Stimulated activated CD4-positive, alpha-beta T cell treated with anti-CD3 and anti-CD28 coated beads, TNF-alpha, amount 100 ng/mL, for 24 hours (primary cell): Measurements from ENCODE around the gene SMAD3.
"Not testable (repeated sequence)": the region's sequence is repeated elsewhere in the genome, so short reads cannot be mapped to it uniquely, and the experiment has no call there.

Source experiments
- DNase-seq, 3 experiments: peaks; one replicate each; pipeline ENCODE4 v3.0.0-alpha.2; 2020; ENCODE audit warnings: low read depth in 3 of 3

Gene SMAD3

GRCh38 chr15:67063689-67064606 is 1.5 kb upstream of the SMAD3 start:
- DNase-seq, result no peak

GRCh38 chr15:67064607-67065530 is 533 bp upstream of the SMAD3 start:
- DNase-seq, result no peak

- no peak for DNase-seq
Observed at GRCh38 chr15:67066041-67066958, 898 bp downstream of the SMAD3 start.

GRCh38 chr15:67066959-67067853 is 1.8 kb downstream of the SMAD3 start:
- DNase-seq, result no peak

GRCh38 chr15:67067930-67068551 is 2.6 kb downstream of the SMAD3 start:
- DNase-seq, result no peak

- no peak for DNase-seq
Observed at GRCh38 chr15:67068710-67069400, 3.5 kb downstream of the SMAD3 start.

- no peak for DNase-seq
Observed at GRCh38 chr15:67070150-67070549, 4.7 kb downstream of the SMAD3 start.

- DNase-seq, result no peak
Observed at GRCh38 chr15:67070892-67071664, 5.7 kb downstream of the SMAD3 start.

GRCh38 chr15:67072442-67072841 is 7.0 kb downstream of the SMAD3 start:
- no peak for DNase-seq

- no peak for DNase-seq
Observed at GRCh38 chr15:67072958-67073357, 7.6 kb downstream of the SMAD3 start.

- no peak for DNase-seq
Observed at GRCh38 chr15:67074886-67075229, 9.5 kb downstream of the SMAD3 start.

GRCh38 chr15:67075555-67076135 is 10.2 kb downstream of the SMAD3 start:
- not testable (repeated sequence) for DNase-seq

GRCh38 chr15:67076147-67076843 is 10.9 kb downstream of the SMAD3 start:
- DNase-seq, result peak in 1 of 3 experiments; percentile 61

GRCh38 chr15:67077641-67078215 is 12.3 kb downstream of the SMAD3 start:
- DNase-seq, result no peak

- DNase-seq, result no peak
Observed at GRCh38 chr15:67079361-67079760, 14.0 kb downstream of the SMAD3 start.

GRCh38 chr15:67080118-67080899 is 14.9 kb downstream of the SMAD3 start:
- DNase-seq, result no peak
